Fibroblast of the conjunctiva (primary cell): ENCODE data around the gene MAN2B2.
A peak's percentile ranks its signal among the peaks of the same experiment; 100 is the strongest.

Source experiments
- DNase-seq: peaks from one replicate; pipeline ENCODE4 v3.0.0-alpha.2; 2010; ENCODE audit warnings: low read depth

MAN2B2 gene

DNA sequence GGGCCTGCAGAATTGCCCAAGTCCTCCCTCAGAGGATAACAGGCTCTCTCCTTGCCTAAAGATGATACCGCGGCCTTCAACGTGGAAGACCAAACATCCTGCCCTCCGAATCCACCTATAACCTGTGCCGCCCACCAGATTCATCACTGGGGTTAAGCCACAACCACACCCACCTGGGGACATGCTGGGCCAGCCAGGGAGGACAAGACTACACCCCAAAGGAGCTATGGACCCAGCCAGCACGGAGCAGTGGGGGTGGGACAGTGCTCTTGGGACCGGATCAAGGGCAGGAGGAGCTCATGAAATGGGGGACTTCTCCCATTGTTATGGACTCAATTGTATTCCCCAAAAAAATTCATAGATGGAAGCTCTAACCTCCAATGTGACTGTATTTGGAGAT is 6.8 kb upstream of the MAN2B2 start:
- DNase-seq, result no peak

DNA sequence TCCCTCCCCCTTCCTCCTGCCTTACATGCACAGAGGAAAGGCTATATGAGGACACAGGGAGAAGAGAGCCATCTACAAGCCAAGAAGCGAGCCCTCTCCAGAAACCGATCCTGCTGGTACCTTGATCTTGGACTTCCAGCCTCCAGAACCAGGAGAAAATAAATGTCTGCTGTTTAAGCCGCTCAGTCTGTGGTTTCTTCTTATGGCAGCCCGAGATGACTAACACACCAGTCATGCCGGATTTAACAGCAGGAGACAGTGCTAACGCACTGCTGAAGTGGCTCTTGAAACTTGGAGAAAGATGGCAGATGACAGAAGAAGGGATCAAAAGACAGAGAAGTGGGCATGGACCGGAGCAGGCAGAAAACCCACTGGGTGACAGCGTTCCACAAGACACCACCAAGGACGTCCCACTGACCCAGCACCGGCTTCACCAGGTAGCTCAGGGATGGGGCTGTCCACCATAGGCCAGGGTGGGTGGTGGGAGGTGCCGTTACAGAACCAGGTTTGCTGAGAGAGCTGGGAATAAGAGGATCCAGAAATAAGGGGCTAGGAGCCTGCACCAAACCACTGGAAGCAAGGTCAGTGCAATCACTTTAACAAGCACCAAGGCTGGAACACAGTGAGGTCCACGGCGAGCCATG is 6.2 kb upstream of the MAN2B2 start:
- no peak for DNase-seq

DNA sequence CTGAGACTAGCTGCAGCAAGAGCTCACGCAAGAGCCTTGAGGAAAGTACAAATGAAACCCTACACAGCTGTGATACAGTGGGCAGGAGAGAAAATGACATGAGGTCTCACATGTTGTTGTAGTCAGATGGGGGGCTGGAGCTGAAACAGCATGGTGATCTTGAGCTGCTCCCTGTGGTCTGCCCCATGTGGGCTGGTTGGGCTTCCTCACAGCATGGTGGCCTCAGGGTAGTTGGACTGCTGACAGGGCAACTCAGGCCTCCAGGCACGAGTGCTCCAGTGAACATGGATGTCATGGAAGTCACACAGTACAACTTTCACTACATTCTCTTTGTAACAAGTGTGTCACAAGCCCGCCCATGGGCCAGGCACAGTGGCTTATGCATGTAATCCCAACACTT is 3.4 kb upstream of the MAN2B2 start:
- no peak for DNase-seq

DNA sequence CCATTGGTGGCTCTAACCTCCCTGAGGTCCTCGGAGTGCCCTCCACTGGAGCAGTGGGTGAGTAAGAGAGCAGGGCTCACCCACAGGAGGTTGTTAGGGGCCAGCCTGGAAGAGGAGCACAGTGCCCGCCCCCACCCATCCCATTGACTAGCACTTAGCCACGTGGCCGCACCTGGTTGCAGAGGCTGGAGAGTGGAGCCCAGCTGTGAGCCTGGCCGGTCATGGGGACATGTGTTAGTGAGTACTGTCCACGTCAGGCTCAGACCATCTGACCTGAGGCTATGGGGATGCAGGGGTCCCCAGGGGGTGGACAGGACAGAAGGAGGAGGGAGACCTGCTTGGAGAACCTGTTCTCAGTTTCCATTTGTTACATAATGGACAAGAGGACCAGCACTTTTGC is 1.4 kb upstream of the MAN2B2 start:
- no peak for DNase-seq

DNA sequence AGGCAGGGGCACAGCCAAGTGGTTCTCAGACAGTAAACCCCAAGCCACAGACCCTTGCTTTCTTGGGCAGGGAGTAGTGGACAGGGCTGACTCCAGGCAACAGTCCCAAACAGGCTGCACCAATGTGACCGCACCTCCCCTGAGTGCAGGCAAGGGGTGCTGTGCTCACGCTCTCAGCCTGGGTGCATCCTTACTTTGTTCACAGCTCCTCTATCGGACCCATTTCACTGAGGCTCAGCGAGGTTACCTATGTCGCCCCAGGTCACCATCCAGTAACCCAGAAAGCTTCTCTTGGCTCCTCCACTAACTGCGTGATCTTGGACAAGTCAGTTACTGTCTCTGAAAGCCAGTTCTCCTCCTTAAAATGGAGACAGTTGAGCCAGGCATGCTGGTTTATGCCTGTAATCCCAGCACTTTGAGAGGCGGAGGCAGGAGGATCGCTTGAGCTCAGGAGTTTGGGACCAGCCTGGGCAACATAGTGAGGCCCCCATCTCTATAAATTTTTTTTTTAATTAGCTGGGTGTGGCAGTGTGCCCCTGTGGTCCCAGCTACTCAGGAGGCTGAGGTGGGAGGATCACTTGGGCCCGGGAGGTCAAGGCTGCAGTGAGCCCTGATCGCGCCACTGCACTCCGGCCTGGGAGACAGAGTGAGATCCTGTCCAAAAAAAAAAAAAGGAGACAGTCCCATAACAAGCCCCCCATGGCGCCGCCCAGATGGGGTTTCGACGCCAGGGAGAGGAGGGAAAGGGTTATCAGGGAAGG is 823 bp upstream of the MAN2B2 start:
- no peak for DNase-seq

DNA sequence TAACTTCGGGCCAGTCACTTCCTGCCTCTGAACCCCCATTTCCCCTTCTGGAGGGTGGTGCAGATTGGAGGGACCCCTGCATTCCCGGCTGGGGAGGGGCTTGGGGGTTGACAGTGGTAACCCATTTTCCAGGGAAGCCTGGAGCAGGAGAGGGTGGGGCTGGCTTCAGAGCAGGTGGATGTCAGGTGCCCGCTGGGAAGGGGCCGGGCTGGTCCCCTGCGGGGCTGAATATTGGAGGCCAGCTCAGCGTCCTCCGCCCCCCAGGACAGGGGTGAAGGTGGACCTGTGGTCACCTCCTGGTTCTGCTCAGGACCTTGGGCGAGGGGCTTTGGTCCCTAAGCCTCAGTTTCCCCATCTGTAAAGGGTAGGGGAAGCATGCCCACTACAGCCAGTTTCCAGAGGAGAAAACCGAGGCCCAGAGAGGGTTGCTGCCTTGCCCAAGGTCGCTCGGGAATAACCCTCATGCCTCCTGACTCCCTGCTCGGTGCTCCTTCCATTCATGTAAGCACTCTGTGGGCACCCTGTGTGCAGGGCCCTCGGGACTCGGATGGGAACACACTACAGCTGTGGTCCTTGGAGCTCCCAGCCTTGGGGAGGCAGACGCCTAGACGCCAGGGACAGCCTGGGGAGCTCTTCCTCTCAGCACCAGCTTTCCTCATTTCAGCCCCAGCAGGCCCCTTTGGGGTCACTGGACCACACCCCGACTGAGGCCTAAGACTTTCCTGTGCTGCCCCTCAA is 683 bp downstream of the MAN2B2 start:
- no peak for DNase-seq

DNA sequence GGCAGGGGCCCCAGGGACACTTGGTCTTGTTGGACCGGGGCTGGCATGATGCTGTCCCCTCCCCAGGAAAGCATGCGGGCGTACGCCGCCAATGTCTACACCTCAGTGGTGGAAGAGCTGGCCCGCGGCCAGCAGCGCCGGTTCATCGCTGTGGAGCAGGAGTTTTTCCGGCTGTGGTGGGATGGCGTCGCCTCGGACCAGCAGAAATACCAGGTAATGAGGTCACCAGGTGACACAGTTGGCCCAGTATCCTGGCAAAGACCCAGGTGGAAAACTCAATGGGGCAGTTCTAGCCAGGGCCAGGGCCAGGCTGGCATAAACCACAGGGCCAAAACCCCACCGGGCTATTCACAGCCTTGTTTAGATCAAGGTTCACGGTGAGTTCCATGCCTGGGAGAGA is 1.5 kb downstream of the MAN2B2 start:
- DNase-seq, result no peak

DNA sequence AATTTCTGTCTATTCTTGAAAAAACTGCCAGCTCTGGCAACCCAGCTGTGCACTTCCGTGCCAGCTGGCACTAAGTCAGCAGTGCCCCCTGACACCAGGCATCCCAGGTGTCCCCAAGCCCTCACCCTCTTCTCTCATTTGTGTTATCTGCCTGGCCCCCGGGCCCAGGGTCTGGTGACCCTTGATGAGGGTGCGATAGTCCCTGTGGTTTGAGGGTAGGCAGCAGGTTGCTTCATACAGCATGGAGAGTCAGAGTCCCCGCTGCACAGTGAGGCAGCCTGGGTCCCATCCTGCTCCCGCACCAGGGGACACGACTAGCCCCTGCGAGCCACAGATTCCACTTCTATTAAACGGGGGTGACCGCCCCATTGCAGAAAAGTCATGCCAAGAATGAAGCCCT is 1.9 kb downstream of the MAN2B2 start:
- no peak for DNase-seq

DNA sequence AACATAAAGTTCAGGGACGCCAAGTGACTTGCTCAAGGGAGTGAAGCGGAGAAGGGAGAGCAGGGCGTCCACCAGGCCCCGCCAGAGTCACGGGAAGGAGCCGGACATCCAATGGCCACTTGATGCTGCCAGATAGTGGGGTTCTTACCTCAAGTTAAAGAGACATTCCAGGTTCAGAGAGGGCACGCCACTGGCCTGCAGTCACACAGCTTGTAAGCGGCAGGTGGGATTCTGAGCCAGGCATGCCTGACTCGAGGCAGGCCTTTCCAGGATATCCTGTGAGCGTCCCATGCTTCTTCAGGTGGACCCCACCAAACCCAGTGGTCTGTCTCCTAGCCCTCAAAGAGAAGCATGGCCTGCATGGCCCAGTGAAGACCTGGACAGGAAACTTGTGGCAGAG is 2.4 kb downstream of the MAN2B2 start:
- no peak for DNase-seq

DNA sequence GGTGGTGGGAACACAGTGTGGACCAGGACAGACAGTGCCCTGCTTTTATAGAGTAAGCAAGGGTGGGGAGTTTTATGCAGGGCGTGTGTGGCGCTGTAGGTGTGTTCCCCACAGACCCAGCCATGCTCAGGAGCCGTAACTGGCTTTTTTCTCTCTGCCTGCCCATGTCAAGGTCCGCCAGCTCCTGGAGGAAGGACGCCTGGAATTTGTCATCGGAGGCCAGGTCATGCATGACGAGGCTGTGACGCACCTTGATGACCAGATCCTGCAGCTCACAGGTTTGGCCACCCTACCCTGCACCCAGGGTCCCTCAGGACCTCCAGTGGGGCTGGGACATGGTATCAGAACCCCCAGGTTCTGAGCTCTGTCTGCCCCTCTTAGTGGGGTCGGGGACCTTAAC is 3.2 kb downstream of the MAN2B2 start:
- DNase-seq, result no peak

DNA sequence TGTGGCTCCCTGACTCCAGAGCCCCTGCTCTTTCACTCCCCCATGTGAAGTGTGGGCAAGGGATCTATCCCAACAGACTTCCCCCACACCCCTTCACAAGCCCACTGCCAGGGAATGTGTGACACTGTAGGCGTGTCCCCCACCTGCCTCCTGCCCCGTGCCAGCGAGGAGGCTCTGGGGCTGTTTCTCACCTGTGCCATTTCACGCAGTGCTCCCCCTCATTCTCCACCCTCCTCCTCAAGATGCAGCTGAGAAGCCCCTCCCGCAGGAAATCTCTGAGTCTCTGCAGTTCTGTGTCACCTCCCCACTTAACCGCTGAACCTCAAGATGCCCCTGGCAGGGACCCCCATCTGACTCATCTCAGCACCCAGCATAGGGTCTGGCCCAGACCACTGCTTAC is 5.4 kb downstream of the MAN2B2 start:
- no peak for DNase-seq

DNA sequence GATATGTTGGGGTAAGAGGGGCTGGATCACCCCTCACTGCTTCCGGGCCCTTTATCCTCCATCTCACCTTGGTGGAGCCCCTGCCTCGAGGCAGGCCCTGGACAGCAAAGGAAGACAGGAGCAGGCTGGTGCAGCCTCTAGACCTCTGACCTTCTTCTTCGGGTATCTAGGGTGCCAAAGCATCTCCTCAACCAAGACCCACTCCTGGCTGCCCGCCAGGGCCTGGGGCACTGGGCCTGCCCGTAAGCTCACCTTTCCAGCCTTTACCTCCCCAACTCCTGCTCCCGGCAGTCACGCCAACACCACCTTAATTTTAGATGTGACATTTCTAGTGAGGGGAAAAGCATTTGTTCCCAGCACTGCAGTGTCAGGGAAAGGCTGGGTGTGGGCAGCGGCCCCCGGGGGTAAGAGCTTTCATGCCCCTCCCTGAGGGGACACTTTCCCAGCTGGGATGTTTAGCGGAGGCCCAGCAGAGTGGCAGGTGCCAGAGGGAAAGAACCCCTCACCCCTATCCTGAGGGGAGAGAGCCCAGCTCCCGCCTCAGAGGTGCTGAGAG is 6.7 kb downstream of the MAN2B2 start:
- DNase-seq, result no peak

DNA sequence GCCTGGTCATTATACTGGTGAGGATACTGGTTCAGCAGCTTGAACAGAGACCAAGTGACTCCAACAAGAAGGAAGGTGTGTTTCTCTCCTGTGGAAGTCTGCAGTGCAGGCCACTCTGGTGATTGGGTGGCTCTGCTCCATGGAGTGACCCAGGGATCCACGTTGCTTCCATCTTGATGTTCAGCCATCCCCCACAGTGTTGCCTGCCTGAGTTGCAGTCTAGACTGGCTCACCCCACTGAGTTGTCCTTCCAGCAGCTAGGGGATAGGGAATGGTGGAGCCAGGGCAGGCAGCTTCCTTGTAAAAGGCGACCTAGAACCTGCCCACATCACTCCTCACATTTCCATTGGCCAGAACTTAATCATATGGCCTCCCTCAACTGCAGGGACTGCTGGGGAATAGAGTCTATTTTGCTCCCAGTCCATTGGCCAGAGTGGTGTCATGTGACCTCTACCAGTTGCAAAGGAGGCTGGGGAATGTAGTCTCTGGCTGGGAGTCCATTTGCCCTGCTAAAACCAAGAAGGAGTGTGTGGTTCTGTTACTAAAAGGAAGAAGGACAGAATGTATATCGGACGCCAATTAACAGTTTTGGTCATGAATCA is 8.0 kb downstream of the MAN2B2 start:
- peak; percentile 16 for DNase-seq

DNA sequence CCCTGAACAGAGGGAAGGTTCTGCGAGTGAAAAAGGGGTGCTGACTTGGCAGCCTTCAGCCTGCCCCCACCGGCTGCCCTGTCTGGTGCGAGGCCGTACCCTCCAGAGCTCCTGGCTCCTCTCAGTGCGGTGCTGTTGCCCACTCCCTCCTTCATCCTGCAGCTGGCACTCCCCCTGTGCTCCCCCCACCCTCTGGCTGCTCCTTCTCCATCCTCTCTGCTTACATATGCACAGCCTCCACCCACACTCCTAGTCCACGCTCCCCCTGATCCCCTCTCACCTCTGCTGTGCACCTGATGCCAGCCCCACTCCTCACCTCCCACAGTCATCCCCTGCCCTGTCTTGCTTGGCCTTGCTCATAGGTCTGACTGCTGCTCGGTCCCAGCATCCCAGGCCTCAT is 9.9 kb downstream of the MAN2B2 start:
- DNase-seq, result no peak

DNA sequence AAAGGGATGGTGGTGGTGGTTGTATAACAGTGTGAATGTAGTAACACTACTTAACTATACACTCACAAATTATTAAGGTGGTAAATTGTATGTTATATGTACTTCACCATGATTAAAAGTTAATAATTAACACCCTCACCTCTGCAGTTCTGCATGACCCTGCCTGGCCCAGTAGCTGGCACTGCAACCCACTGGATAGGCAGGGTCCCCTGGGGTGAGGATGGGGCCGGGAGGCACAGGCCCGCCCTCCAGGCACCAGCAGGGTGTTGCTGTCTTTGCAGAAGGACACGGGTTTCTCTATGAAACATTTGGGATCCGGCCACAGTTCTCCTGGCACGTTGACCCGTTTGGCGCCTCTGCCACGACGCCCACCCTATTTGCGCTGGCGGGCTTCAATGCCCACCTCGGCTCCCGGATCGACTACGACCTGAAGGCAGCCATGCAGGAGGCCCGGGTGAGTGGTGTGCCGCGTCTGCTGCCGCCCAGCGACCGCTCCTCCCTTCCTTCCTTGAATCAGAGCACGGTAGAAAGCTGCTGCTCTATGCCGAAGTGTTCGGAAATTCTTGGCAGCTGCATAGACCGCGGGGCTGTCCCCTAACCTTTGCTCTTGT is 11.8 kb downstream of the MAN2B2 start:
- DNase-seq, result no peak

DNA sequence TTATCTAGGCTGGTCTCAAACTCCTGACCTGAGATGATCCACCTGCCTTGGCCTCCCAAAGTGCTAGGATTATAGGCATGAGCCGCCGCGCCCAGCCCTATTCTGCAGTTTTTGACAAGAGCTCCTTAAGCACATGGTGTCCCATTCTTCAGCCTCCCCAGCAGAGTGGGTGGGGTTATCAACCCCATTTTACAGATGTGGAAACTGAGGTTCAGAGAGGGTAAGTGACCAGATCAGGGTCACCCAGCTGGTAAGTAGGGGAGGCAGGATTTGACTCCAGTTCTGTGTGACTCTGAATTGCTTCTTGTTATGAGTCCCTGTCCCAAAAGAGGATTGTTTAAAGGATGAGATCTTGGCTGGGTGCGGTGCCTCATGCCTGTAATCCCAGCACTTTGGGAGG is 14.5 kb downstream of the MAN2B2 start:
- DNase-seq, result no peak

DNA sequence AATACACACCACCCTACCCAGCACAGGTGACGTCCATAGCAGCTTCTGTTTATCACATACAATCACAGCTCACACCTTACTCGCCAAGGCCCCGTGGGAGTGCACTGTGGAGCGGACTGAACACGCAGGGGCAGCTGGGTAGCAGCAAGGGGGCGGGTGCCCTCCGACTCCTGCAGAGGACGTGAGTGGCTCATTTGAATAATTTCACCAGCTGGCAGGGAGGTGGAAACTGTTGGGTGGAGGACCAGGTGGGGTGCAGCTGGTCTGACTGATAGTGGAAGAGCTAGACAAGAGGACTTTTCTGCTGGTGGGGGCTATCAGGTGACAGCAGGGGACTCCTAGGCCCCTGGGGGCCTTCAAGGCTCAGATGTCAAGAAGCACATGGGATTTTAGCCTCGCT is 16.3 kb downstream of the MAN2B2 start:
- DNase-seq, result no peak

DNA sequence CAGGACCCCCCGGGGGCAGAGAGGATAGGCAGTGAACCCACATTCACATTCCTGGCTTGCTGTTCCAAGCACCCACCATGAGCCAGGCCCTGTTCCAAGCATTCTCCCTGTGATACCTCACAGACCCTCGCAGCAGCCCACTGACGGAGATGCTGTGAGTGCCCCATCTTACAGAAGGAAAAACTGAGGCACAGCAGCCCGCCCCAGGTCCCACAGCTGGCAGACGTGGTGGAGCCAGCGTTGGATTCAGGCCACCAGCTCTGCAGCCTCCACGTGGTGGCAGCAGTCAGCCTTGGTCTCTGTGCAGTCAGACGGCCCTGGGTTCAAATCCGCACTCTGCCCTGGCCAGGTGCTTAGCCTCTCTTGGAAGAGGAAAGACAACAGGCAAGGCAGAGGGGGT is 16.8 kb downstream of the MAN2B2 start:
- DNase-seq, result no peak

DNA sequence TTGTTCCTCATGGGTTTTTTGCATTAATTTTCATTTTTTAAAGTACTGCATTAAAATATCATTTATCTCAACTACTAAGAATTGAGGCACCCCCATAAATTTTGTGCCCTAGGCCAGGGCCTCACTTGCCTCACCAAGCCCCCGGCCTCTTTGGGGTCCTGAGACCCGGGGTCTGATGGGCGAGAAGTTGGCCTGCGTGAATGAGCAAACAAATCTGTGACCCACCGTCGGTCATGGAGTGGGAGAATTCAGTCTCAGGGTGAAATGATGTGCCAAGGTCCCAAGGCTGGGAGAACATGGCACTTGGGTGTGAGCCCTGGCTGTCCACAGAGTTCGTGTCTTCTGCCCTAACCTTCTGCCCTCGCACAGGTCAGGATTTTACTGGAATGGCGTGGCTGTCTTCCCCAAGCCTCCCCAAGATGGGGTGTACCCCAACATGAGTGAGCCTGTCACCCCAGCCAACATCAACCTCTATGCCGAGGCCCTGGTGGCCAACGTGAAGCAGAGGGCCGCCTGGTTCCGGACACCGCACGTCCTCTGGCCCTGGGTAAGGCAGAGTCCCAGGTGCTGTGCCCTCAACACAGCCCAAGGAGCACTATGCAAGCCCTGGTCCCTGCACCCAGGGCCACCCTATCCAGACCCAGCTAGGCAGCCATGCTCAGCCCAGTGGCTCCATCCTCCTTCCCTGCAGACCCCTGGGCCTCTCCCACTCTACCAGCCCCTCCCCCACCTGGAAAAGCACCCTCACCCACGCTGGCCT is 18.0 kb downstream of the MAN2B2 start:
- no peak for DNase-seq

DNA sequence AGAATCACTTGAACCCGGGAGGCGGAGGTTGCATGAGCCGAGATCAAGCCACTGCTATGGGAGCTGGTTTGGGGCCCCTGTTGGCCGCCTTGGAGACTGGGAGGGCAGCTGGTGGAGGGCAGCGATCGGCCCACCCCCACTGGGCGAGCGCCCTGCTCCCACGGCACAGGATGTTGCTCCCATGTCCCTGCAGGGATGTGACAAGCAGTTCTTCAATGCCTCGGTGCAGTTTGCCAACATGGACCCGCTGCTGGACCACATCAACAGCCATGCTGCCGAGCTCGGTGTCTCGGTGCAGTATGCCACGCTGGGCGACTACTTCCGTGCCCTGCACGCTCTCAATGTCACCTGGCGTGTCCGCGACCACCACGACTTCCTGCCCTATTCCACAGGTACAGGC is 19.4 kb downstream of the MAN2B2 start:
- DNase-seq, result no peak

DNA sequence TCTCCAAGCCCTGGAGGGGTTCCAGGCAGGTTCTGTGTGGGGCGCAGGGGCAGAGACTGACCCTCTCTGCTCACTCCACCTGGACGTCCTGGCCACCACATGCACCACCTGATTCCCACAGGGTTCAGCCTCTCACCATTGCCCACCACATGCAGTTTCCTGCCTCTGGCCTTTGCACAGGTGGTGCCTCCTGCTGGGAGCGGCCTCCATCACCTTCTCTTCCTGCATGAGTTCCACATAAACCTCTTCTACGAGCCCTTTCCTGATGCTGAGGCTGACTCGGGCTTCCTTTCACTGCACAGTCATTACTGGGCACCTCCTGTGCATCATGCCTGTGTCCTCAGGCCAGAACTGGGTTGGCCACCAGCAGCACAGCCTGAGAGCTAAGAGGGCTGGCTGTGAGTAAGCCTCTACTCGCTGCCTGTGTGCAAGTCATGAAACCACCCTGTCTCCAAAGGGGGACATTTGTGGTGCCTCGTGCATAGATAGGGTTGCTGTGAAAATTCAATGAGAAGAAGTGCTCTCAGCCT is 19.9 kb downstream of the MAN2B2 start:
- DNase-seq, result no peak
